Measurements from ENCODE around the gene CFAP251.

CFAP251 gene

DNA sequence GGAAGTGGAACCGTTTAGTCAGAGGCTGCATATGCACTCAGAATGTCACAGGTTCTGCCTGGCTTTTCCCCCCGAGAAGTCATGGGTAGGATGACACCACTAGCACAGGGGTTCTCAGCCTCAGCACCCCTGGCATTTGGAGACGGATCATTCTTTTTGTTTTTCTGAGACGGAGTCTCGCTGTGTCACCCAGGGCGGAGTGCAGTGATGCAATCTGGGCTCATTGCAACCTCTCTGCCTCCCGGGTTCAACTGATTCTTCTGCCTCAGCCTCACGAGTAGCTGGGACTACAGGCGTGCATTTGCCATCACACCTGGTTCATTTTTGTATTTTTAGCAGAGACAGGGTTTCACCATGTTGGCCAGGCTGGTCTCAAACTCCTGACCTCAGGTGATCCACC, 131.4 kb downstream of the CFAP251 start:
- TF ChIP-seq, protein P1, sequence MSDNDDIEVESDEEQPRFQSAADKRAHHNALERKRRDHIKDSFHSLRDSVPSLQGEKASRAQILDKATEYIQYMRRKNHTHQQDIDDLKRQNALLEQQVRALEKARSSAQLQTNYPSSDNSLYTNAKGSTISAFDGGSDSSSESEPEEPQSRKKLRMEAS (IDR thresholded peaks at IDR 0.05) = no peak
- TF ChIP-seq CREB1 (IDR thresholded peaks at IDR 0.05; ENCODE audit: low read depth) = no peak
- TF ChIP-seq TEAD4 (IDR thresholded peaks at IDR 0.05) = no peak
- no peak for TF ChIP-seq YY1 (IDR thresholded peaks at IDR 0.05; ENCODE audit: low read depth)
- TF ChIP-seq EP300 (IDR thresholded peaks at IDR 0.05; ENCODE audit: borderline replicate concordance) = no peak
- no peak for TF ChIP-seq FOXM1 (IDR thresholded peaks at IDR 0.05; ENCODE audit: borderline replicate concordance, low read depth)

DNA sequence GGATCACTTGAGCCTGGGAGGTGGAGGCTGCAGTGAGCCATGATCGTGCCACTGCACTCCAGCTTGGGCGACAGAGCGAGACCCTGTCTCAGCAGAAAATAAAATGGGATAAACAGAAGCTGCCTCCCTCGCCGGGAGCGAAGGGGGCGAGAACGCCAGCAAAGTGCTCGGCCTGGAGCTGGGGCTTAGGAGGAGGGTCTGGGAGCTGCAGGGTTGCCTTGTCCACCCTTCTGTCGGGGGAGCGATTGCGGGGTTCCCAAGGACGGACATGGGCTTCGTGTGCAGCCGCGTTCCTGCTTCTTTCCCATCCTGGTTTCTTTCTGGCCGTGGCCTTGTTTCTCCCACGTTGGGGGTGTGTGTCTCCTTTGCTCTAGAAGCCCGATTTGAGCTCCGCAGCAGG, 132.3 kb downstream of the CFAP251 start:
- TF ChIP-seq CREB1 (IDR thresholded peaks at IDR 0.05; ENCODE audit: low read depth) (no peak), TCF12 (IDR thresholded peaks at IDR 0.05; ENCODE audit: low read depth) (no peak)
- TF ChIP-seq, protein P2, sequence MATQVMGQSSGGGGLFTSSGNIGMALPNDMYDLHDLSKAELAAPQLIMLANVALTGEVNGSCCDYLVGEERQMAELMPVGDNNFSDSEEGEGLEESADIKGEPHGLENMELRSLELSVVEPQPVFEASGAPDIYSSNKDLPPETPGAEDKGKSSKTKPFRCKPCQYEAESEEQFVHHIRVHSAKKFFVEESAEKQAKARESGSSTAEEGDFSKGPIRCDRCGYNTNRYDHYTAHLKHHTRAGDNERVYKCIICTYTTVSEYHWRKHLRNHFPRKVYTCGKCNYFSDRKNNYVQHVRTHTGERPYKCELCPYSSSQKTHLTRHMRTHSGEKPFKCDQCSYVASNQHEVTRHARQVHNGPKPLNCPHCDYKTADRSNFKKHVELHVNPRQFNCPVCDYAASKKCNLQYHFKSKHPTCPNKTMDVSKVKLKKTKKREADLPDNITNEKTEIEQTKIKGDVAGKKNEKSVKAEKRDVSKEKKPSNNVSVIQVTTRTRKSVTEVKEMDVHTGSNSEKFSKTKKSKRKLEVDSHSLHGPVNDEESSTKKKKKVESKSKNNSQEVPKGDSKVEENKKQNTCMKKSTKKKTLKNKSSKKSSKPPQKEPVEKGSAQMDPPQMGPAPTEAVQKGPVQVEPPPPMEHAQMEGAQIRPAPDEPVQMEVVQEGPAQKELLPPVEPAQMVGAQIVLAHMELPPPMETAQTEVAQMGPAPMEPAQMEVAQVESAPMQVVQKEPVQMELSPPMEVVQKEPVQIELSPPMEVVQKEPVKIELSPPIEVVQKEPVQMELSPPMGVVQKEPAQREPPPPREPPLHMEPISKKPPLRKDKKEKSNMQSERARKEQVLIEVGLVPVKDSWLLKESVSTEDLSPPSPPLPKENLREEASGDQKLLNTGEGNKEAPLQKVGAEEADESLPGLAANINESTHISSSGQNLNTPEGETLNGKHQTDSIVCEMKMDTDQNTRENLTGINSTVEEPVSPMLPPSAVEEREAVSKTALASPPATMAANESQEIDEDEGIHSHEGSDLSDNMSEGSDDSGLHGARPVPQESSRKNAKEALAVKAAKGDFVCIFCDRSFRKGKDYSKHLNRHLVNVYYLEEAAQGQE (IDR thresholded peaks at IDR 0.05; ENCODE audit: low read depth) = no peak

DNA sequence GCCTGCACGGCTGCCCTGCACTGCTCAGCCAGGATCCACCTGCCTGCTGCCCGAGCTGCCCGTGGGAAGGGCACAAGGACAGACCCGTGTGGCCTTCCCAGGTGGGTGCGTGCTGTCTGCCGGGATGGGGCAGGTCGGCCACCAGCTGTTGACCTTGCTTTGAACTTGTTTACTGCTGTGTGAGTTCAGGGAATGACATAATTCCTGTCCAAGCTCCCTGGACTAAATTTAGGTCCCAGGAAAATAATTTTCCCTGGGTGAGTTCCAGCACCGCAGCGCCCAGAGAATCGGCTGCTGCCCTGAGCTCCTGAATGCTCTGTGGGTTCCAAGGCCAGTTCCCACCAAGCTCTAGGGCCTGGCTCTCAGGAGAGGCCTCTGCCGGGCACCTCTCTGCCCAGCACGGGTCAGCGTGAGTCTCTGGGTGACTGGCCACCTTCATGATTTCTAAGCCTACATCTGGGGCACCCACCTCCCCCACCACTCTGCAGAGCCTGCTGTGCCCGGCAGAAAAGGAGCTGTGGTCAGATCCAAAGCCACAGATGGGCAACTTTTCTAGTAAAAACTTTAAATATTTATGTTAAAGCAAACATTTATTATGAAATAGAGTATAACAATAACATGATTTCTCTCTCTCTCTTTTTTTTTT, 133.0 kb downstream of the CFAP251 start:
- TF ChIP-seq CEBPB (IDR thresholded peaks at IDR 0.05) (no peak), TCF12 (IDR thresholded peaks at IDR 0.05; ENCODE audit: low read depth) (no peak), YY1 (IDR thresholded peaks at IDR 0.05; ENCODE audit: low read depth) (no peak), NFIC (IDR thresholded peaks at IDR 0.05) (no peak), RAD21 (IDR thresholded peaks at IDR 0.05; ENCODE audit: low read depth) (no peak), TEAD4 (IDR thresholded peaks at IDR 0.05) (no peak), ZBTB7A (IDR thresholded peaks at IDR 0.05; ENCODE audit: low read depth) (no peak), EP300 (IDR thresholded peaks at IDR 0.05; ENCODE audit: borderline replicate concordance) (no peak), TAF1 (IDR thresholded peaks at IDR 0.05; ENCODE audit: low read depth) (no peak), FOXM1 (IDR thresholded peaks at IDR 0.05; ENCODE audit: borderline replicate concordance, low read depth) (no peak), CREB1 (IDR thresholded peaks at IDR 0.05; ENCODE audit: low read depth) (no peak), EGR1 (IDR thresholded peaks at IDR 0.05) (no peak)
- TF ChIP-seq, protein P2 (IDR thresholded peaks at IDR 0.05; ENCODE audit: low read depth) = no peak
- TF ChIP-seq, protein P3, sequence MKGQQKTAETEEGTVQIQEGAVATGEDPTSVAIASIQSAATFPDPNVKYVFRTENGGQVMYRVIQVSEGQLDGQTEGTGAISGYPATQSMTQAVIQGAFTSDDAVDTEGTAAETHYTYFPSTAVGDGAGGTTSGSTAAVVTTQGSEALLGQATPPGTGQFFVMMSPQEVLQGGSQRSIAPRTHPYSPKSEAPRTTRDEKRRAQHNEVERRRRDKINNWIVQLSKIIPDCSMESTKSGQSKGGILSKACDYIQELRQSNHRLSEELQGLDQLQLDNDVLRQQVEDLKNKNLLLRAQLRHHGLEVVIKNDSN (IDR thresholded peaks at IDR 0.05) = no peak
- TF ChIP-seq, protein P1 (IDR thresholded peaks at IDR 0.05) = no peak

DNA sequence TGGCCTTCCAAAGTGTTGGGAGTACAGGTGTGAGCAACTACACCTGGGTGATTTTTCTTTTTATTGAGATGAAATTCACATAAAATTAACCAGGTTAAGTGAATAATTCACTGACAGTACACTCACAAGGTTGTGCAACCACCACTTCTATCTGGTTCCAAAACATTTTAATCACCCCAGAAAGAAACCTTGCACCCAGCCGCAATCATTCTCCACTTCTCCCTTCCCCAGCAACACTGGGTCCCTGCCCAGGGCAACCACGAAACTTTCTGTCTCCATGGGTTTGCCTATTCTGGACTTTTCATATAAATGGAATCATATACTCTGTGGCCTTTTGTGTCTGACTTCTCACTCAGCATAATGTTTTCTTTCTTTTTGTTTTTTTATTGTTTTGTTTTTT, 133.9 kb downstream of the CFAP251 start:
- TF ChIP-seq, protein P1 (IDR thresholded peaks at IDR 0.05) = no peak
- no peak for TF ChIP-seq YY1 (IDR thresholded peaks at IDR 0.05; ENCODE audit: low read depth)
- TF ChIP-seq EP300 (IDR thresholded peaks at IDR 0.05; ENCODE audit: borderline replicate concordance) = no peak
- TF ChIP-seq, protein P2 (IDR thresholded peaks at IDR 0.05; ENCODE audit: low read depth) = no peak
- no peak for TF ChIP-seq FOXM1 (IDR thresholded peaks at IDR 0.05; ENCODE audit: borderline replicate concordance, low read depth)
- no peak for TF ChIP-seq TAF1 (IDR thresholded peaks at IDR 0.05; ENCODE audit: low read depth)
- TF ChIP-seq, protein P3 (IDR thresholded peaks at IDR 0.05) = no peak
- TF ChIP-seq TEAD4 (IDR thresholded peaks at IDR 0.05) = no peak
- TF ChIP-seq NFIC (IDR thresholded peaks at IDR 0.05) = no peak
- no peak for TF ChIP-seq CEBPB (IDR thresholded peaks at IDR 0.05)
- TF ChIP-seq RAD21 (IDR thresholded peaks at IDR 0.05; ENCODE audit: low read depth) = no peak
- no peak for TF ChIP-seq CREB1 (IDR thresholded peaks at IDR 0.05; ENCODE audit: low read depth)
- no peak for TF ChIP-seq EGR1 (IDR thresholded peaks at IDR 0.05)
- no peak for TF ChIP-seq ZBTB7A (IDR thresholded peaks at IDR 0.05; ENCODE audit: low read depth)
- TF ChIP-seq TCF12 (IDR thresholded peaks at IDR 0.05; ENCODE audit: low read depth) = no peak

All from Ishikawa (cell line).